GM18873 (cell line): ENCODE data around the gene PIK3CB.

ENCODE experiments used
- ATAC-seq: cut with Tn5 transposase; IDR thresholded peaks from one replicate; pipeline ENCODE4 v1.9.1; 2021; ENCODE audit warnings: mild to moderate bottlenecking, moderate library complexity, moderate number of reproducible peaks; ENCODE audit not compliant: unreplicated experiment, low FRiP score

The PIK3CB gene

DNA sequence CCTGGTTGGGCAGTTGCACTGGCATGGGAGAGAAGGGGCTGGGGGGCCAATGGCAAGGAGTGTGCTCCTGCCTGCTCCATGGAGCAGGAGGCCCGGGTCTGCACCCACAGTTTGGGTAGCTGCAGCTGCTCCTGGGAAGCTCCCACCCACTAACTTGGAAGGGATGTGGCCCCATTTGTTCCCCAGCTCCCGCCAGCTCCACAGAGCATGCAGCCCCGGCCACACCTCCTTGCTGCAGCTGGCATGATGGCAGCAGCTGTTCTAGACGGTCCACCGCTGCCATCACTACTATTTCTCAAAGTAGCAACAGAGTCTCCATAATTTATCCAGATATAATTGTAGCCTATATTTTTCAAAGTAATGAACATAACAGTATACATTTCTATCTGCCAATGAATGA lies 65.8 kb downstream of the PIK3CB start:
- no peak for ATAC-seq

DNA sequence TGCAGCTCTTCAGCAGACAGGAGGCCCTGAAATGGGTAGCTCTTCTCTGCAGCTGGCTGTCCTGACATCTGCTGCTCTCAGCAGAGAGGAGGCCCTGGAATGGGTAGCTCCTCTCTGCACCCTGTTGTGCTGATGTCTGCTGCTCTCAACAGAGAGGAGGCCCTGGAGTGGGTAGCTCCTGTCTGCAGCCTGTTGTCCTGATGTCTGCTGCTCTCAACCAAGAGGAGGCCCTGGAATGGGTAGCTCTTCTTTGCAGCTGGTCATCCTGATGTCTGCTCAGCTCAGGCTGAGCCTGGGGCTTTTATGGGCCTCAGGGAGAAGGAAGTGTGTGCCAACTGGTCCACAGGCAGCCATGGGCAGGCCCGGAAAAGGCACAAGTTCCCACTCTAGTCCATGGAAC lies 66.6 kb downstream of the PIK3CB start:
- ATAC-seq = no peak

DNA sequence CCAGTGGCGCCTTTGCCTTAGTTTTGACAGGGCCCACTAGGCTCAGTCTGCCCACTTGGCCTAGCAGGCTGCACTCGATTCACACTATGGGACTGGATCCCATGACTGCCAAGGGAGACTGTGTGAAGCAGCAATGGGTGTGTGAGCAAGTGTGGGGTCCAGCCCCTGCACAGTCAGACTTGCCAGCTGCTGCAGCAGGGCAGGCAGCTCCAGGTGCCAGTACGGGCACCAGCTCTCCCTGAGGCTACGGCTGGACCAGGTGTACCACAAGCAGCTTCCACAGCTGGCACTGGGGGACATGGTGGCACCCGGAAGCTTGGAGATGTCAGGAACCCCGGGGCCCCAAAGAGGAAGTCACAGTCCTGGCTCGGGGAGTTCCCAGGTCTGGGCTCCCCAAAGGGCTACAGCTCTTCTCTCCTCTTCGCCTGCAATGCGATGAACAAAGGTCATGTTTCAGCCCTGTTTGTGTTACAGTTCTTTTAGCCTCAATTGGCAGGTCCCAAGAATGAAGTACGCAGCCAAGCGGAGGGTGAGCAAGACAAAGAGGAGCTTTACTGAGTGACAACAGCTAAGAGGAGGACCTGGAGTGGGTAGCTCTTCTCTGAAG lies 67.1 kb downstream of the PIK3CB start:
- ATAC-seq = no peak

DNA sequence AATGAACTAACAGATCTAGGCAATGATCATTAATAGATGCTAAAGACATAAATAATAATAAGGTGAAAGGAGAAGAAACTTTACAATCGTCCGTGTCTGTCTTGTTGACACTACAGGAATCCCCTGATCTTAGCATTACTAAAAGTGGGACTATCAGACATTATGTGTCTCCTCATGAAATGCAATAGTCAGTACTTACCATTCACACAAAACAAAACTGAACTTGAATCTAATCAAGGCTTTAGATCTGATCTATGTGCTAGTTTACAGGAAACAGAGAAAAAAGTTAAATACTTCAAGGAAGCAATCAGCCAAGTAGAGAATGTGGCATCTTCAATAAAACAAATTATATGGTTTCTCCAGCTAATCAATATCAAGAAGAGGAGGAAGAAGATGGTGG lies 73.7 kb downstream of the PIK3CB start:
- ATAC-seq = no peak

DNA sequence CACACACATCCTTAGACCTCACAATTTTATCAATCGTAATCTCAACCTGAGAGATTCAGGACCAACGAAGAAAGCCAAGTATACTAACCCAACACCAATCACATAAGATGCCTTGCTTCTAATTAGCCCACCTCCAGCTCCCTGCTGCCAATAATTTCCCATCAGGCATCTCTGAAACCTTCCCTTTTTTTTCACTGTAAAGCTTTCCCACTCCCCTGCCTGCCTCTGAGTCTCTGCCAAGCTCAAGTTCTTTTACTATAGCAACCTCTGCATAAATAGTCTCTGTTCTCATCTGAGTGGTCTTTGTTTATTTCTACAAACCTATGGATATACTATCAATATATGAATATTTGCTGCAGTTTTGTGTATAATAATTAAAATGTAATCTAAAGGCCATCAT lies 86.5 kb downstream of the PIK3CB start:
- no peak for ATAC-seq

DNA sequence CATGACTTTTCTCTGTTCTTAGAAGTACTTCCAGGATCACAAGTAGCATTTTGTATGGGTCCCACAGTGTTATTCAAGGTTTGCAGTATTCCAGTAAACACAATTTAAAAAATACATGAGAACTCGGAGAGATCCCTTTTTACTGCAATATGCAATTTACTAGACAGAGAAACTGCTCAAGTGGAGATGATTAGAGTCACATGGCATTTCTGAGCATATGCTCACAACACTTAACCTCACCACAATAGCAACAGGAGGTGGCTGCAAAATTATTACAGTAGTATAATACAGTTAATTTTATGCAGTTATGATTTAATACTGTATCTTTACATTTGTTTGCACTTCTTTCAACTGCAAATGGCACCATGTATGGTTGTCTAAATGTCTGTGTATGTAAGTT lies 87.5 kb downstream of the PIK3CB start:
- ATAC-seq = no peak

DNA sequence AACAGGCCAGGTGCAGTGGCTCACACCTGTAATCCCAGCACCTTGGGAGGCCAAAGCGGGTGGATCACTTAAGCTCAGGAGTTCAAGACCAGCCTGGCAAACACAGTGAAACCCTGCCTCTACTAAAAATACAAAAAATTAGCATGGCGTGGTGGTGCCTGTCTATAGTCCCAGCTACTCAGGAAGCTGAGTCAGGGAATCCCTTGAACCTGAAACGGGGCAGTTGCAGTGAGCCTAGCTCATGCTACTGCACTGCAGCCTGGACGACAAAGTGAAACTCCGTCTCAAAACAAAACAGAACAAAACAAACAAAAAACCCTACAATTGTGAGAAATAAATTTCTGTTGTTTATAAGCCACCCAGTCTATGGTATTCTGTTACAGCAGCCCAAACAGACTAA lies 94.7 kb downstream of the PIK3CB start:
- no peak for ATAC-seq

DNA sequence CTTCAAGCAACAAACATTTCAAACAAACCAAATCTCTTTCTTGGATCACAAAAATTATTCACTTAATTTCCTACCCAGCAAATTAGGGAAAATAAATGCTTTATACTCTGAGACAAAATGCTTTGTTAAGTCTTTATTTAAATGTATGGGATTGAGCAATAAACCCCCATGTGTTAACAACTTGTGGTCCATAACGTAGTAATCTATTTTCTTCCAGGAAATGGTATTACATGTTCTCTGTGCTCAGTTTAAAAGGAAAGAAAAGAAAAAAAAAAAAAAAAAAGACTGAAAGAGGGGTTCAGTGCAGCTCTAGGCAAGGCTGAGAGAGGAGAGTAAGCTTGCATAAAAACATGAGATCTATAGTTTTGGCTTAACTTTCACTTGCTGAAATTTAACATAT lies 102.3 kb downstream of the PIK3CB start:
- ATAC-seq = no peak

DNA sequence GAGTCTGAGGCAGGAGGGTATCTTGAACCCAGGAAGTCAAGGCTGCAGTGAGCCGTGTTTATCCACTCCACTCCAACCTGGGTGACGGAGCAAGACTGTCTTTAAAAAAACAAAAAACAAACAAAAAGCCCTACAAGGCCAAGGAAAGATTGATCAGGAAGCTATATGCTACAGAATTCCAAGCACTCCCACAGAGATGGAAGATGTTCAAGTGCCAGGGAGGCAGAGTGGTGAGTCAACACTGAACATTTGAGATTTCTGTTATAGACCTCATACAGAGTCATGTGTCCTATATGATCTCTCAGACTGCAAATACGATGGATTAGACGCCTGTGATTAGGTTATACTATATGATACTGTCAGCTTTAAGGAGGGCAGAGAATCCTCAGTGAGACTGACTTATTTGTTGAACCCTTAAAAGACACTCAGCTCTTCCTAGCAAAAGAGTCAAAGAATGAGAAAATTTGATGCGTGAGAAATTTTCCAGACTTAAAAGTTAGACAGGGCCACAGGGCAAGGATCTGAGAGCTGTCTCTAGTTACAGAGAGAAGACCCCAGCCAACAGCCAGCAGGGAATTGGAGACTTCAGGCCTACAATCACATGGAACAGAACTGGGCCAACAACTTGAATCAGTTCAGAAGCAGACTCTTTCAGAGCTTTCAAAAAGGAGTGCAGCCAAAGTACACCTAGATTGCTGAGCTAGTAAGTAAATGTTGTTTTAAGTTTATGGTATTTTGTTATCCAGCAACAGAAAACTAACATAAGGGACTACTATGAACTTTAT lies 107.6 kb downstream of the PIK3CB start:
- no peak for ATAC-seq

DNA sequence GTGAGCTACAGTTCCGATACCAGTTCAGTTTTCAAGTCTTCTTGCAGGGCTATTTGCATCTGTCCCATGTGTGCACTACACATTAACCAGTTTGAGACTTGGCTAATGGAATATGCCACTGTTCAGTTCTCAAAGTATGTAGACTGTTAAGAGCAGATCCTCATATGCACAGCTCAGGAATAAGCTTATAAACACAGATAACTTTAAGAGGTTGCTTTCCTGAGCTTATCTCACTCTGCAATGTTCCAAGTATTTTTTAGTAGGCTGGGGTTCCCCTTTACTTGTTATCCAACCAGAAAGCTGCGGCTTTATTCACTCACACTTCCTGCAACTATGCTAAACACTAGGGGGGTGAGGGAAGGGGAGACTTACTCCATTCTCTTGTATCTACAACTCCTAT lies 108.7 kb downstream of the PIK3CB start:
- ATAC-seq = peak; percentile 84

DNA sequence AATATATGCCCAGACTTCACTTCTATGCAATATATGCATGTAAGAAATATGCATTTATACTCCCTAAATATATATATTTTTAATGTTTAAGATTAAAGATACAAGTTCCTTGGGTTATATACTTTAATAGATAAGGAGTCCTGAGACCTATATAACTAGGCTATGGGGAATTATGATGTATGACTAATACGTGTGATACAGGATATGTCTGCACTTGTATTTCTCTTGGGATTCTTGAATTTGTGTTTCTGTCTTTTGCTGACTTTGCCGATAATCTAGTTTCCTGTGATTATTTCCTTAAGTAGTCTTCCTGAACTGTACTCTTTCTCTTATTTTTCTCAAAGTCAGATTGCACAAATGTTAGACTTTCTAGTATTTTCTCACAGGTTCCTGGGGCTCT lies 109.6 kb downstream of the PIK3CB start:
- no peak for ATAC-seq

DNA sequence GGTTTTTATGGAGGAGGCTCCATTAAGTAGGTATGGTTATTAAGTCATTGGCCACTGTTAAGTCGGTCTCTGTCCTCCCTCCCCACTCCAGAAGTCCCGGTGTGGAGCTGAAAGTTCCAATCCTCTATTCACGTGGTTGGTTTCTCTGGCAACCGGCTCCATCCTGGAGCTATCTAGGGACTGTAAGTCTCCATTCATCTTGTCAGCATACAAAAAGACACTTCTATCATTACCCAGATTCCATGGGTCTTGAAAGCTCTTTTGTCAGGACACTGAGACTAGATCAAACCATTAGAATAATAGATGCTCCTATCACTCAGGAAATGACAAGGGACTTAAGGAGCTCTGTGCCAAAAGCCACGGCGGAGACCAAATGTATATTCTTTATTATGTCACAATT lies 110.3 kb downstream of the PIK3CB start:
- ATAC-seq = no peak

DNA sequence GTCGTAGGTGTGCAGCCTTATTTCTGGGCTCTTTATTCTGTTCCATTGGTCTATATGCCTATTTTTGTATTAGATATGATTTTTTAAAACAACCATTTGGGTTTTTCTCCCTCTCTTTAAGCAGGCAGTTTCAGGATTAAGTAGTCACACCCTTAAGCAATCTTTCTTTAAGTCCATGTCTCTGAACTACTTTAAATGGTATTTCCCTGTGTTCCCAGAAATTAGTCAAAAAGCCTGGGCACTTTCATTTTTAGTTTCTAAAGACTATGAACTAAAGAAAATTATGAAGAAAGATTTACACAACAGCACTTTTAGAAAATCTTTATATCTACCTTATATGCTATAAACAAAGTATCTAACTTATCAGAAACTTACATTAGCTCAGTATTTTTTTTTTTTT lies 115.9 kb downstream of the PIK3CB start:
- no peak for ATAC-seq

DNA sequence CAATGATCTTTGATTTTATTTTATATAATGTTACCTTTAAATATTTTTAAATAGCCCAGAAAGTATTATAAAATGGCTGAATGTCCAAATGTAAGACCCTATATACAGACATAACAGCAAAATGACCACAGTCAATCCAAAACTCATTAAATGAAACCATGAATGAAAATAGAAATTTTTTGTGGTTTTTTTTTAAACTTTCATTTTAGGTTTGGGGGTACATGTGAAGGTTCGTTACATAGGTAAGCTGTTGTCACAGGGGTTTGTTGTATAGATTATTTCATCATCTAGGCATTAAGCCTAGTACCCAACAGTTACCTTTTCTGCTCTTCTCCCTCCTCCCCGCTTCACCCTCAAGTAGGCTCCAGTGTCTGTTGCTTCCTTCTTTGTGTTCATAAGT lies 117.4 kb downstream of the PIK3CB start:
- peak; percentile 79 for ATAC-seq

DNA sequence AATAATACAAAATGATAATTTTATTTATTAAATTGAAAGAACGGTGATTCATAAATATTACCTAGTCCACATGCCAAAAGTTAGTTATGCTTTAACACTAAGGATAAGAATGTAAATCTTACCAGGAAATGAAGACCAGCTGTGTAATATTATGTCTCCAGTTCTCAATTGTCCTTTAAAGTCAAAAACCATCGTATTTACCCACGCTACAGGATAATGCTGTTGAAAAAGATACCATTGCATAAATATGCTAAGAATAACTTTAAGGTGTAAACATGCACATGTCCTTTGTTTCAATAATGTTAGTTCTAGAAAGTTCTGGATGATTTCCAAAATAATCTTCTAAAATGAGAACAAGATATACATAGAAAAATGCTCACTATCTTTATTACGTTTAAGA lies 122.6 kb downstream of the PIK3CB start:
- ATAC-seq = no peak

DNA sequence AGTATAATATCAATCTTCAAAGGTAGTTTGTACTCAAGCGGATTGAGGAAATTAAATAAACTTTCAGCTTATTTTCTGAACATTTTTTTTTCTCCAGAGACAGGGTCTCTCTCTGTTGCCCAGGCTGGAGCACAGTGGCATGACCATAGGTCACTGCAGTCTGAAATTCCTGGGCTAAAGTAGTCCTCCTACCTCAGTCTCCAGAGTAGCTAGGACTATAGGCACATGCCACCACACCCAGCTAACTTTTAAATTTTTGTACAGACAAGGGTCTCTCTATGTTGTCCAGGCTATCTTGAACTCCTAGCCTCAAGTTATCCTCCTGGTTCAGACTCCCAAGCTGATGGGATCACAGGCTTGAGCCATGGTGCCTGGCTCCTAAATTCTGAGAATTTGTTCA lies 129.1 kb downstream of the PIK3CB start:
- ATAC-seq = no peak

DNA sequence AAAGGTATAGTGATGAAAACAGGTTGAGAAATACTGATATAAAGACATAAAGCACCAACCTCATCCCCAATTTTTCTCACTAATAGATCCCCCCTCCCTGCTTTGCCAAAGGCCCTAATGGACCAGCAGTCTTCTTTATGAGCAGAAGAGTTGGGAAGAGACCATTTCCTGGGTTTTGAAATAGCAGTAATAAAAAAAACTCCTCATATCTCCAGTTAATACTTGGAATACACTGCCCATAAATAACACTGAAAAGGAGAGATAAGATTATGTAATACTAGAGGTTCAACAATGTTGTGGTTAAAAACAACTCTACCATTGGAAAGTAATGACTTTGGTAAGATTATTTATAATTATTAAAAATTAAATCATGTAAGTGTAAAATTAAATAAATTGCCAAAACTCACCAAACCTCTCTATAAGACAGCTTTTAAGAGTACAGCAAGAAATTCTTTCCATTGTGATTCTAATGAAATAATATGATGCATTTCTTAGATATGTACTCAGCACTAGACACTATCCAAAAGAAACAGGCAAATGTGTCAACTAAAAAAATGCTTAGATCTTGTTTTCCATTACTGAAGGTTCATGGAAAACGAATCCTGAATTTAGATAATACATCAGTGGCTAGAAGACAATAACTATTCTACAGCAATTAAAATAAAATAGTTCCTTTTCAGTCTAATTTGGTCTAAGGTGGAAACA lies 137.9 kb downstream of the PIK3CB start:
- no peak for ATAC-seq

DNA sequence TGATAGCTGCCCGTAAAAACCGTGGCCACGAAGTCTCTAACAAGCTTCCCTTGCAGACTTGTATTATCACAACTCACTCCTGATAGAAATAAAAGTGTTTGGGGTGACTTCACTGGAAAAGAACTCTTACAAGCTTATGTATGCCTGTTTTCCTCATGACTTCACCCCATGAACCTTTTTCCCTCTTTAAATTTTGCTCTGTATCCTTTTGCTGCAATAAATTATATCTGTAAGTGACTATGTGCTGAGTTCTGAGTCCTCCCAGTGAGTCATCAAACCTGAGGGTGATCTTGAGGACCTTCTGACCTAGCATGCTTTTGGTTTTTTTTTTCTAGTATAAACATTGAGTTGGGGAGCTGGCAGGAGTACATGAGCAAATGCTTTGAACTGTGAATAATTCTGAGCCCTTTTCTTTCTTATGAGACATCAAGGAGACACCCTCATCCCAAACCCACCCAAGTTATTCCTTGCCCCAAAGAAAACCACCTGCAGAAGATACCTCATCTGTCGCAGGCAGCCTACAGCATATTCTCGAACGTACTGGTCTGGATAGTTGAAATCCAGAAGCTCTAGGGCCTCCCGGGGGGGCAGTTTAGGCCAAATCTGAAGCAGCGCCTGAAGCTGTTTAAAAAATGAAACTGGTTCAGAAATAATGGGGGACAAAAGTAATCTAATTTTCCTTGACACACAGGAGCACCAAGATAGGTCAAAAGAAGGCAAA lies 140.3 kb downstream of the PIK3CB start:
- ATAC-seq = no peak

DNA sequence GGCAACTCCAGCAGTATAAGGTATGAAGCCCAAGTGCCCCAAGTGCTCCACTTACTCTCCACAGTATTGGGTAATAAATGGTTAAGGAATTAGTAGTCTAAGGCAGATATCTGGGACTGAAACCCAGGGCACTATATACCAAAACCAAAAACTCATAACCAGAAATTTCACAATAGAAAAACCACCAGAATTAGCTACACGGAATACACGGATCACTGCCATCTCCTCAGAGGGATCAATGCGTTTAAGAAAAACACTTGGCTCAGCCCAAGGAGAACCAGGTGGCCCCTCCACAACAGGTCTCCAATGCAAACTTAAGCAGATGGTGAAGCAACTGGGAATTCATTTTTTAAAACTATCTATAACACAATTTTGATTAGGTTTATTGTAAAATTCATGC lies 142.6 kb downstream of the PIK3CB start:
- ATAC-seq = no peak

DNA sequence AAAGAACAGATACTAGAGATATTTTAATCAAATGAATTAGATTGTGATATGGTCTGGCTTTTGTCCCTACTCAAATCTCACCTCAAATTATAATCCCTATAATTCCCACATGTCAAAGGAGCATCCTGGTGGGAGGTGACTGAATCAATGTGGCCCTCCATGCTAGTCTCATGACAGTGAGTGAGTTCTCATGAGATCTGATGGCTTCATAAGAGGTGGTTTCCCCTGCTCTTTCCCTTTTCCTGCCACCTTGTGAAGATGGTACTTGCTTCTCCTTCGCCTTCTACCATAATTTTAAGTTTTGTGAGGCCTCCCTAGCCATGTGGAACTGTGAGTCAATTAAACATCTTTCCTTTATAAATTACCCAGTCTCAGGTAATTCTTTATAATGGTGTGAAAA lies 143.4 kb downstream of the PIK3CB start:
- no peak for ATAC-seq

DNA sequence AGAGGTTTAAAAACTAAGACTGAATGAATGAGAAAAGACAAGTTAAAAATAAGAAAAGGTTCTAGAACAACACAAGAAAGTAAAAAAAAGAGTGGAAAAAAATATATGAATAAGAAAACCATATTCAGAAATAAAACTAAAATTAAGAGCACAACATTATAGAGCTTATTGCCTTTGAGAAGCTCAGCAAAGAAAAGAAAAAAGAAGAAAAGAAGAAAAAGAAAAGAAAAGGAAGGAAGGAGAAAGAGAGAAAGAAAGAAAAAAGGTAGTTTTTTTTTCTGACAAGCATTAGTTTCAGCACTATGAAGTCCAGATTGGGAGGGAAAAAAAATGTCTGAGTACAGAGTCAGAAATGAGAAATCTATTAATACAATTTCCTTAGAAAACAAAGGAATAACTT lies 144.7 kb downstream of the PIK3CB start:
- no peak for ATAC-seq
